Loucy (cell line): ENCODE measurements around the gene DGCR2.

Experiments used
- H2AFZ ChIP-seq: fragments of 200-600 bp; sonication (generic); 2 replicates; pipeline ENCODE4 v1.6.0; 2016; ENCODE audit warnings: antibody characterized with exemption, mild to moderate bottlenecking, low read length, moderate library complexity
- H3F3A ChIP-seq: fragments of 200-600 bp; 2 replicates; pipeline ENCODE4 v1.6.0; 2016; ENCODE audit warnings: antibody characterized with exemption, low read depth, mild to moderate bottlenecking
- H3K27me3 ChIP-seq: fragments of 200-600 bp; sonication (generic); 2 replicates; pipeline ENCODE4 v1.6.1; 2014; ENCODE audit warnings: low read length, mild to moderate bottlenecking; ENCODE audit not compliant: insufficient read depth, poor library complexity, severe bottlenecking
- H3K36me3 ChIP-seq: fragments of 200-600 bp; sonication (generic); 2 replicates; pipeline ENCODE4 v1.6.1; 2016; ENCODE audit warnings: low read length; ENCODE audit not compliant: insufficient read depth
- H3K4me1 ChIP-seq: fragments of 200-600 bp; sonication (generic); 2 replicates; pipeline ENCODE4 v1.5.1; 2014; ENCODE audit warnings: low read length, mild to moderate bottlenecking; ENCODE audit not compliant: insufficient read depth, poor library complexity, severe bottlenecking
- H3K4me2 ChIP-seq: fragments of 200-600 bp; sonication (generic); 2 replicates; pipeline ENCODE4 v1.6.0; 2014; ENCODE audit warnings: antibody characterized with exemption, low read length, low read depth, mild to moderate bottlenecking; ENCODE audit not compliant: poor library complexity, severe bottlenecking
- H3K4me3 ChIP-seq: fragments of 200-600 bp; sonication (generic); 2 replicates; pipeline ENCODE4 v1.5.1; 2014; ENCODE audit warnings: low read length, mild to moderate bottlenecking, mixed read lengths; ENCODE audit not compliant: poor library complexity, severe bottlenecking
- H3K79me2 ChIP-seq: fragments of 200-600 bp; sonication (generic); 2 replicates; pipeline ENCODE4 v1.6.1; 2014; ENCODE audit warnings: low read length; ENCODE audit not compliant: insufficient read depth
- H3K9ac ChIP-seq: fragments of 200-600 bp; sonication (generic); 2 replicates; pipeline ENCODE4 v1.6.0; 2014; ENCODE audit warnings: mild to moderate bottlenecking, low read depth, low read length, moderate library complexity; ENCODE audit not compliant: poor library complexity, severe bottlenecking
- H3K9me2 ChIP-seq: fragments of 200-600 bp; sonication (generic); replicated peaks from 2 replicates; pipeline ENCODE4 v1.6.1; 2016; ENCODE audit warnings: low read depth, low read length, mixed read lengths
- H3K9me3 ChIP-seq: fragments of 200-600 bp; sonication (generic); 2 replicates; pipeline ENCODE4 v1.6.1; 2014; ENCODE audit warnings: mild to moderate bottlenecking, antibody characterized with exemption, low read length, low read depth; ENCODE audit not compliant: insufficient read depth
- H4K20me1 ChIP-seq: fragments of 200-600 bp; sonication (generic); 2 replicates; pipeline ENCODE4 v1.6.0; 2014; ENCODE audit warnings: antibody characterized with exemption, low read length, mild to moderate bottlenecking; ENCODE audit not compliant: insufficient read depth, poor library complexity, severe bottlenecking
- CTCF ChIP-seq: fragments of 200-600 bp; sonication (generic); conservative IDR thresholded peaks from 2 replicates; pipeline ENCODE4 v1.5.1; 2014; ENCODE audit warnings: mild to moderate bottlenecking, antibody characterized with exemption, low read length
- EZH2phosphoT487 ChIP-seq: fragments of 200-600 bp; IDR thresholded peaks from 2 replicates; pipeline ENCODE4 v1.6.1; 2018; ENCODE audit warnings: antibody characterized with exemption, mild to moderate bottlenecking, moderate library complexity, borderline replicate concordance

DGCR2 gene

GRCh38 chr22:18991821-18992442 is 130.3 kb downstream of the DGCR2 start:
- H3K9ac ChIP-seq, result no peak overlapping the region
- H3K36me3 ChIP-seq, result no peaks in the 10 kb centered on the region
- H2AFZ ChIP-seq, result no peak overlapping the region
- no peaks in the 10 kb centered on the region for H3F3A ChIP-seq
- no peaks in the 10 kb centered on the region for H3K79me2 ChIP-seq
- no peak overlapping the region for H3K4me3 ChIP-seq
- peaks cover 12% of the 10 kb centered on the region for H3K4me1 ChIP-seq
- no peaks in the 10 kb centered on the region for H4K20me1 ChIP-seq
- no peaks in the 10 kb centered on the region for H3K27me3 ChIP-seq
- H3K4me2 ChIP-seq, result no peak overlapping the region
- TF ChIP-seq EZH2phosphoT487, result no peak
- no peak for TF ChIP-seq CTCF
- H3K9me2 ChIP-seq, result no peaks in the 10 kb centered on the region
- H3K9me3 ChIP-seq, result no peaks in the 10 kb centered on the region

DNA sequence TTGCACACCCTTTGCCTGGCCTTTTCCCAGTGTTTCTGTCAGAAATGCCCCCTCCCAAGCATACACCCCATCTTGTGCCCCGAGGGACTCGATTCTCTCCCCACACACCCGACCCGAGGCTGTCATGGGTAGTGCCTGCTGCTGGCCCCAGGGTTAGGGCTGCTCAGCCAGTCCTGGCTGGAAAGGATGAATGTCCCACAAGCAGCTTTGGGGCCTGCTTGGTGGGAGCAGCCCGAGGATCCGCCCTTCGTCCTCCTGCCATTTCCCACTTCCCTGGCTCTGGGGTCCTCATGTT is 131.1 kb downstream of the DGCR2 start:
- Histone ChIP-seq H3K9me3 (no peaks in the 10 kb centered on the region), H3K4me1 (peaks cover 12% of the 10 kb centered on the region), H3K79me2 (no peaks in the 10 kb centered on the region), H4K20me1 (no peaks in the 10 kb centered on the region), H3K9me2 (no peaks in the 10 kb centered on the region), H3F3A (no peaks in the 10 kb centered on the region), H3K9ac (no peak overlapping the region), H3K36me3 (no peaks in the 10 kb centered on the region), H3K4me2 (no peak overlapping the region), H3K27me3 (no peaks in the 10 kb centered on the region), H2AFZ (no peak overlapping the region), H3K4me3 (no peak overlapping the region)
- no peak for TF ChIP-seq CTCF

DNA sequence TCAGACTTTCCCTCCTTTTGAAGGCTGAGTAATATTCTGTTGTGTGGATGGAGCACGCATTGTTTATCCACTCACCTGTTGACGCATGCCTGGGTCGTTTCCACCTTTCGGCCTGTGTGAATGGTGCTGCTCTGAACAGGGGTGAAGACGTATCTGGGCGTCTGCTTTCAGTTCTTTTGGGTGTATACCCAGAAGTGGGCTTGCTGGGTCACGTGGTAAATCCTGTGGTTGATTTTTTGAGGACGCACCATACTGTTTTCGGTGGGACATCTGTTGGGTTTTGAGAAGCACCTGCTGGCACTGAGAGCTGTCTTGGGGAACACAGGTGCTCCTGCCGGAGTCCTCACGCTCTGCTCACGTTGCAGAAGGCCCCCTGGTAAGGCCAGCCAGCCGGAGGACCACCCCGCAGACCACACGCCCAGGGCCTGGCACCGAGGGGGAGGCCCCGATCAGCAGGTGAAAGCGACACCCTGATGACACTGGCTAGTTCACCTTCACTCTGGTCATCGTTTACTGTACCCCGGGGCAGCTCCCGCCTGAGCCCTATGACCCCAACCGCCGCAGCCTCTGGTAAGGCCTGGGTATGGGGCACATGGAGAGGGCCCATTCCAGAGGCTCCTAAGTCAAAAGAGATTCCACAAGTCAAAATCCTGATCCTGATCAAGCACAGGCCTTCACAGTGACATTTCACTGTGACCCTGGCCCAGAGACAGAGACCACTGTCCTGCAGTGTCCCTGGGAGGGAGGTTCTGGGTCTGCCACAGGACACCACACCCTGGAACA is 131.7 kb downstream of the DGCR2 start:
- H3K79me2 ChIP-seq, result no peaks in the 10 kb centered on the region
- H3K4me1 ChIP-seq, result peaks cover 11% of the 10 kb centered on the region
- H4K20me1 ChIP-seq, result no peaks in the 10 kb centered on the region
- H3K9me3 ChIP-seq, result no peaks in the 10 kb centered on the region
- no peak overlapping the region for H3K9ac ChIP-seq
- no peaks in the 10 kb centered on the region for H3K36me3 ChIP-seq
- H3K27me3 ChIP-seq, result no peaks in the 10 kb centered on the region
- TF ChIP-seq CTCF (no peak), EZH2phosphoT487 (no peak)
- H3K4me3 ChIP-seq, result no peak overlapping the region
- no peak overlapping the region for H2AFZ ChIP-seq
- no peak overlapping the region for H3K4me2 ChIP-seq
- H3K9me2 ChIP-seq, result no peaks in the 10 kb centered on the region
- H3F3A ChIP-seq, result no peaks in the 10 kb centered on the region
